PFSK-1 (cell line): Measurements from ENCODE around the gene FUNDC2.

ENCODE experiments used
- POLR2AphosphoS5 ChIP-seq: IDR thresholded peaks from 2 replicates; pipeline ENCODE4 v1.6.1; 2012; ENCODE audit warnings: low read depth, mild to moderate bottlenecking, control low read depth, low read length, moderate library complexity
- SIN3A ChIP-seq: IDR thresholded peaks from 2 replicates; pipeline ENCODE4 v1.6.1; 2012; ENCODE audit warnings: mild to moderate bottlenecking, low read length, moderate library complexity, borderline replicate concordance; ENCODE audit not compliant: insufficient read depth
- TAF1 ChIP-seq: IDR thresholded peaks from 2 replicates; pipeline ENCODE4 v1.6.1; 2012; ENCODE audit warnings: low read length, control low read depth, borderline replicate concordance; ENCODE audit not compliant: insufficient read depth
- TF ChIP-seq, protein P1 (sequence below), 2 experiments: IDR thresholded peaks; 2 replicates each; pipeline versions ENCODE4 v1.6.1 to v1.8.0; 2011 to 2012; ENCODE audit warnings: low read depth in 2 of 2, low read length in 2 of 2, control low read depth in 1 of 2, inconsistent platforms in 1 of 2, mild to moderate bottlenecking in 1 of 2, moderate library complexity in 1 of 2; ENCODE audit not compliant: insufficient read depth in 1 of 2

GRCh38 chrX:155068165-155068564 lies 41.5 kb downstream of the FUNDC2 start:
- TF ChIP-seq POLR2AphosphoS5: no peak
- TF ChIP-seq, protein P1, sequence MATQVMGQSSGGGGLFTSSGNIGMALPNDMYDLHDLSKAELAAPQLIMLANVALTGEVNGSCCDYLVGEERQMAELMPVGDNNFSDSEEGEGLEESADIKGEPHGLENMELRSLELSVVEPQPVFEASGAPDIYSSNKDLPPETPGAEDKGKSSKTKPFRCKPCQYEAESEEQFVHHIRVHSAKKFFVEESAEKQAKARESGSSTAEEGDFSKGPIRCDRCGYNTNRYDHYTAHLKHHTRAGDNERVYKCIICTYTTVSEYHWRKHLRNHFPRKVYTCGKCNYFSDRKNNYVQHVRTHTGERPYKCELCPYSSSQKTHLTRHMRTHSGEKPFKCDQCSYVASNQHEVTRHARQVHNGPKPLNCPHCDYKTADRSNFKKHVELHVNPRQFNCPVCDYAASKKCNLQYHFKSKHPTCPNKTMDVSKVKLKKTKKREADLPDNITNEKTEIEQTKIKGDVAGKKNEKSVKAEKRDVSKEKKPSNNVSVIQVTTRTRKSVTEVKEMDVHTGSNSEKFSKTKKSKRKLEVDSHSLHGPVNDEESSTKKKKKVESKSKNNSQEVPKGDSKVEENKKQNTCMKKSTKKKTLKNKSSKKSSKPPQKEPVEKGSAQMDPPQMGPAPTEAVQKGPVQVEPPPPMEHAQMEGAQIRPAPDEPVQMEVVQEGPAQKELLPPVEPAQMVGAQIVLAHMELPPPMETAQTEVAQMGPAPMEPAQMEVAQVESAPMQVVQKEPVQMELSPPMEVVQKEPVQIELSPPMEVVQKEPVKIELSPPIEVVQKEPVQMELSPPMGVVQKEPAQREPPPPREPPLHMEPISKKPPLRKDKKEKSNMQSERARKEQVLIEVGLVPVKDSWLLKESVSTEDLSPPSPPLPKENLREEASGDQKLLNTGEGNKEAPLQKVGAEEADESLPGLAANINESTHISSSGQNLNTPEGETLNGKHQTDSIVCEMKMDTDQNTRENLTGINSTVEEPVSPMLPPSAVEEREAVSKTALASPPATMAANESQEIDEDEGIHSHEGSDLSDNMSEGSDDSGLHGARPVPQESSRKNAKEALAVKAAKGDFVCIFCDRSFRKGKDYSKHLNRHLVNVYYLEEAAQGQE (IDR thresholded peaks at IDR 0.05; ENCODE audit: insufficient read depth in 1 of 2, low read depth in 2 of 2, low read length in 2 of 2): no peak
- no peak for TF ChIP-seq SIN3A
- TF ChIP-seq TAF1: no peak
